Gastrocnemius medialis (tissue), 4 donors: ENCODE results near the gene RNASE3. TPM values are rescaled to one million over a fixed set of nuclear protein-coding genes. Genes with fewer than 3 reads are reported as not detected.
"Not testable (repeated sequence)": the region's sequence is repeated elsewhere in the genome, so short reads cannot be mapped to it uniquely, and the experiment has no call there.

Source experiments
- ATAC-seq, 2 donors: fragments of 150-250 bp; one replicate each; pipeline ENCODE4 v1.9.1; 2016
- DNase-seq, 2 donors: peaks; one replicate each; pipeline ENCODE4 v3.0.0-alpha.2; 2019
- H3K27ac ChIP-seq, 4 donors: fragments of 200-600 bp; sonication (generic); 1 replicate in 1 of 4; 2 replicates in 3 of 4; pipeline ENCODE4 v1.5.1; 2016 to 2018; ENCODE audit warnings: mild to moderate bottlenecking in 2 of 4, moderate library complexity in 1 of 4
- H3K27me3 ChIP-seq, 3 donors: fragments of 200-600 bp; sonication (generic) in 2 of 3; 1 replicate in 1 of 3; 2 replicates in 2 of 3; pipeline versions ENCODE4 v1.5.1 to v1.6.0; 2016 to 2019; ENCODE audit warnings: mild to moderate bottlenecking in 1 of 3, moderate library complexity in 1 of 3
- H3K36me3 ChIP-seq, 2 donors: fragments of 200-600 bp; sonication (generic) in 1 of 2; one replicate each; pipeline ENCODE4 v1.5.1; 2017 to 2018
- H3K4me1 ChIP-seq, 2 donors: fragments of 200-600 bp; sonication (generic) in 1 of 2; one replicate each; pipeline ENCODE4 v1.5.1; 2016 to 2017; ENCODE audit warnings: mild to moderate bottlenecking in 2 of 2
- H3K4me3 ChIP-seq, 4 donors: fragments of 200-600 bp; sonication (generic) in 3 of 4; 1 replicate in 1 of 4; 2 replicates in 3 of 4; pipeline ENCODE4 v1.5.1; 2016 to 2019; ENCODE audit warnings: mild to moderate bottlenecking in 2 of 4
- H3K9me3 ChIP-seq, 3 donors: fragments of 200-600 bp; sonication (generic) in 2 of 3; 1 replicate in 1 of 3; 2 replicates in 2 of 3; pipeline ENCODE4 v1.5.1; 2016 to 2019
- POLR2A ChIP-seq, 2 donors: fragments of 450-650 bp; IDR thresholded peaks; one replicate each; pipeline ENCODE4 v1.6.1; 2017; ENCODE audit warnings: antibody characterized with exemption in 2 of 2, mild to moderate bottlenecking in 2 of 2, moderate library complexity in 2 of 2
- in situ Hi-C, 4 donors: fragments of 200-750 bp; cut with MboI; loops; one replicate each; pipeline versions ENCODE4 v1.15.0 to v1.8.0; 2017; ENCODE audit warnings: low sequenced_read_pairs in 4 of 4
- intact Hi-C: fragments of 100-400 bp; cut with DNase I; formaldehyde crosslinking; loops from one replicate; pipeline ENCODE4 v1.15.1; 2023; ENCODE audit warnings: low total_unique reads
- total RNA-seq, 4 donors: library from RNA; depleted of rRNA; stranded (reverse); fragments of >200 nt; gene quantifications; one replicate each; pipeline versions ENCODE4 v1.1.0 to v1.2.3, GENCODE V29; 2016
- TF ChIP-seq, protein P1 (sequence below), 5 experiments: fragments of 450-650 bp in 3 of 5; fragments of 200-600 bp in 2 of 5; sonication (generic) in 2 of 5; IDR thresholded peaks in 4 of 5; conservative IDR thresholded peaks in 1 of 5; 1 replicate in 4 of 5; 2 replicates in 1 of 5; pipeline ENCODE4 v1.5.1; 2016 to 2019; ENCODE audit warnings: antibody characterized with exemption in 5 of 5, mild to moderate bottlenecking in 3 of 5, moderate library complexity in 3 of 5

The RNASE3 gene
- total RNA-seq, 4 donors from 2014 or later, result not detected

DNA sequence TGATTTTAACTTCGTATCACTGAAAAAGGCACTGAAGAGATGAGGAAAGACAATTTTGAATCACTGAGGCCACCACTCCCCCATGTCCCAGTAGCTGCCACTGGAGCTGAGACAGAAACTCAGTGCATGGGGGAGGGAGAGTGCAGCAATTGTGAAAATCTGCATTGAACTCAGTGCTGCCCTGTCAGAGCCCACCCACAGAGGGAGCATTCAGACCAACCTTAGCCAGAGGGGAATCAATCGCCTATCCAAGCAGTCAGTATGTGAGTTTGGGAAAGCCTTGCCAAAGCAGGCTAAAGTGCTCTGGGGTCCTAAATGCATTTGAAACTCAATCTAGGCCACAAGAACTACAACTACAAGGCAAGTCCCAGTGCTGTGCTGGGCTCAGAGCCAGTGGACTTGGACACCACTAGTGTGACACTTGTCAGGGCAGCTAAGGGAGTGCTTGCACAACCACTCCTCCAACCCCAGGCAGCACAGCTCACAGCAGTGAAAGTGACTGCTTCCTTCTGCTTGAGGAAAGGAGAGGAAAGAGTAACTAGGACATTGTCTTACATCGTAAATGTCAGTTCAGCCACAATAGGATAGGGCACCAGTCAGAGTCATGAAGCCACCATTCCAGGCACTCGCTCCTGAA lies 13.3 kb downstream of the RNASE3 start:
- peaks cover 0 to 1% (median 0%) of the 10 kb centered on the region in 3 donors for H3K27me3 ChIP-seq
- no peaks in the 10 kb centered on the region for H3K9me3 ChIP-seq
- ATAC-seq (no peak), DNase-seq (peak in 1 of 2 donors; percentile 10)
- TF ChIP-seq POLR2A (IDR thresholded peaks at IDR 0.05), result no peak
- TF ChIP-seq, protein P1, sequence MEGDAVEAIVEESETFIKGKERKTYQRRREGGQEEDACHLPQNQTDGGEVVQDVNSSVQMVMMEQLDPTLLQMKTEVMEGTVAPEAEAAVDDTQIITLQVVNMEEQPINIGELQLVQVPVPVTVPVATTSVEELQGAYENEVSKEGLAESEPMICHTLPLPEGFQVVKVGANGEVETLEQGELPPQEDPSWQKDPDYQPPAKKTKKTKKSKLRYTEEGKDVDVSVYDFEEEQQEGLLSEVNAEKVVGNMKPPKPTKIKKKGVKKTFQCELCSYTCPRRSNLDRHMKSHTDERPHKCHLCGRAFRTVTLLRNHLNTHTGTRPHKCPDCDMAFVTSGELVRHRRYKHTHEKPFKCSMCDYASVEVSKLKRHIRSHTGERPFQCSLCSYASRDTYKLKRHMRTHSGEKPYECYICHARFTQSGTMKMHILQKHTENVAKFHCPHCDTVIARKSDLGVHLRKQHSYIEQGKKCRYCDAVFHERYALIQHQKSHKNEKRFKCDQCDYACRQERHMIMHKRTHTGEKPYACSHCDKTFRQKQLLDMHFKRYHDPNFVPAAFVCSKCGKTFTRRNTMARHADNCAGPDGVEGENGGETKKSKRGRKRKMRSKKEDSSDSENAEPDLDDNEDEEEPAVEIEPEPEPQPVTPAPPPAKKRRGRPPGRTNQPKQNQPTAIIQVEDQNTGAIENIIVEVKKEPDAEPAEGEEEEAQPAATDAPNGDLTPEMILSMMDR (IDR thresholded peaks at IDR 0.05 in 4 of 5, conservative IDR thresholded peaks at IDR 0.05 in 1 of 5), result no peak
- no peaks in the 10 kb centered on the region for H3K4me1 ChIP-seq
- in situ Hi-C loops, result no loop called here
- no peaks in the 10 kb centered on the region for H3K36me3 ChIP-seq
- intact Hi-C loops, result no loop called here
- H3K27ac ChIP-seq, result no peak overlapping the region
- no peak overlapping the region for H3K4me3 ChIP-seq

DNA sequence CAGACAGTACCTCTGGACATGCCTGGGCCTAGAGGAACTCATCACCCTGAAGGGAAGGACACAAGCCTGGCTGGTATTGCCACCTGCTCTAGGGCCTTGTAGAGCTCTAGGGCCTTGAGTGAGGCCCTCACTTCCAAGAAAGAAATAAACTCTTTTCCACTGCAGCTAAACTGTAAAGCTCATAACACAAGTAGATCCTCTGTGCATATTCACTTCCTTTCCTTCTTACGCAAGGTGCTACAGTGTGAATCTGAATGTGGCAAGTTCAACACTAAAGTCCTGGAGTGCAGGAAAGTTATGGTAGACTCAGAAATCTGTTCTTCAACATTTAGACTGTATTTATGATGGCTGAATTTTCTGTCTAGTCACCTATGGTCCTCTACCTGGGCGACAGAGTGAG lies 14.5 kb downstream of the RNASE3 start:
- no peak for ATAC-seq
- Histone ChIP-seq H3K27me3 (no peaks in the 10 kb centered on the region), H3K4me1 (no peaks in the 10 kb centered on the region), H3K9me3 (no peaks in the 10 kb centered on the region), H3K27ac (no peak overlapping the region), H3K36me3 (no peaks in the 10 kb centered on the region), H3K4me3 (no peak overlapping the region)
- in situ Hi-C loops, result no loop called here
- intact Hi-C loops, result no loop called here
- TF ChIP-seq, protein P1 (IDR thresholded peaks at IDR 0.05 in 4 of 5, conservative IDR thresholded peaks at IDR 0.05 in 1 of 5), result no peak
- no peak for TF ChIP-seq POLR2A (IDR thresholded peaks at IDR 0.05)
- no peak for DNase-seq

DNA sequence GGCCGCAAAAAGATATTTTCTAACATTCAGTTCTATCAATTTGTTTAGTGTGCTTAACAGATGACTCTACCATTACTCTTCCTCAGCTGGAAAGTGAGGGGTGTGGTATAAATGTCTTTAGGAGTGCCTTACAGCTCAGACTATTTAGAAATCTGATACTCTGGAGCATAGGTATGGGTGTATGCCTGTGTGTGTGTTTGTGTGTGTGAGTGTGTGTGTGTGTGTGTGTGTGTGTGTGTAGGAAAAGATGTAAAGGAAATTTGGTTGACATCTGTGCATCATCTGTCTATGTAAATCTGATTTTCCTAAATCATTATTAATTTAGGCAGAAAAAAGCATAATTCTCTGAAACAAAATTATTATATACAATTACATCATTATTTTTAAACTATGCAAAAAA lies 16.0 kb downstream of the RNASE3 start:
- no peak for DNase-seq
- ATAC-seq, result no peak
- Histone ChIP-seq H3K36me3 (no peaks in the 10 kb centered on the region), H3K9me3 (no peaks in the 10 kb centered on the region), H3K4me3 (no peak overlapping the region), H3K4me1 (no peaks in the 10 kb centered on the region), H3K27ac (no peak overlapping the region), H3K27me3 (no peaks in the 10 kb centered on the region)
- intact Hi-C loops (no loop called here), in situ Hi-C loops (no loop called here)
- TF ChIP-seq, protein P1 (IDR thresholded peaks at IDR 0.05 in 4 of 5, conservative IDR thresholded peaks at IDR 0.05 in 1 of 5), result no peak
- no peak for TF ChIP-seq POLR2A (IDR thresholded peaks at IDR 0.05)

DNA sequence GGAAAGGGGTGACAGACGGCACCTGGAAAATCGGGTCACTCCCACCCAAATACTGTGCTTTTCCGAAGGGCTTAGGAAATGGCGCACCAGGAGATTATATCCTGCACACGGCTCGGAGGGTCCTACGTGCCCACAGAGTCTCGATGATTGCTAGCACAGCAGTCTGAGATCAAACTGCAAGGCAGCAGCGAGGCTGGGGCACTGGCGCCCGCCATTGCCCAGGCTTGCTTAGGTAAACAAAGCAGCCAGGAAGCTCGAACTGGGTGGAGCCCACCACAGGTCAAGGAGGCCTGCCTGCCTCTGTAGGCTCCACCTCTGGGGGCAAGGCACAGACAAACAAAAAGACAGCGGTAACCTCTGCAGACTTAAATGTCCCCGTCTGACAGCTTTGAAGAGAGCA lies 19.6 kb downstream of the RNASE3 start:
- intact Hi-C loops, result not testable (repeated sequence)

DNA sequence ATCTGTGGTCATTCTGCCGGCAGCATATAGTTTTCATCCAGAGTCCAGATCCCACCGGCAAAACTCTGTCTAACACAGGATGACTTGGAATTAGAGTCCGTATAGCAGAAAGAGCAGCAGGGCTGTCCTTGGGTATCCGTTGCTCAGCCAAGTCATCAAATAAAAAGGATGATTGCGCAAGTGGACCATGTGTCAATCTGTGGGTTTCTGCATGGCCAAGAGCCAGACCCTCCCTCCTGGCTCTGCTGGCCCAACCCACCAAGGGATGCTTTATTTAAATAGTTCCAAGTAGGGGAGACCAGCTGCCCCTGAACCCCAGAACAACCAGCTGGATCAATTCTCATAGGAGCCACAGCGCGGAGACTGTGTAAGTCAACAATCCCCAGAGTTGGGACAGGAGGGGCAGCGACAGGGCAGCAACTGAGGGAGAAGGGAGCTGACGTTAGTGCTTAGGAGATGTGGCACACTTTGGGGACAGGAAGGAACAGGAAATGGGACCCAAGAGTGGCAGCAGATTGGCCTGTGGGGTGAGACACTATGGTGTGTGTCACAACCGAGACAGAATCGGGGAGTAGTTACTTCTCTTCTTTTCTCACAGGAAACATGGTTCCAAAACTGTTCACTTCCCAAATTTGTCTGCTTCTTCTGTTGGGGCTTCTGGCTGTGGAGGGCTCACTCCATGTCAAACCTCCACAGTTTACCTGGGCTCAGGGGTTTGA lies 28.0 kb downstream of the RNASE3 start:
- H3K9me3 ChIP-seq, intact Hi-C loops, H3K27me3 ChIP-seq, H3K4me3 ChIP-seq, in situ Hi-C loops, H3K27ac ChIP-seq, H3K4me1 ChIP-seq, ATAC-seq, H3K36me3 ChIP-seq, DNase-seq: not testable (repeated sequence)

More for the DNA sequence above, 19.6 kb downstream of the RNASE3 start:
- in situ Hi-C loops, H3K36me3 ChIP-seq, H3K9me3 ChIP-seq, ATAC-seq, H3K27ac ChIP-seq, H3K27me3 ChIP-seq, DNase-seq, H3K4me1 ChIP-seq, H3K4me3 ChIP-seq: not testable (repeated sequence)

DNA sequence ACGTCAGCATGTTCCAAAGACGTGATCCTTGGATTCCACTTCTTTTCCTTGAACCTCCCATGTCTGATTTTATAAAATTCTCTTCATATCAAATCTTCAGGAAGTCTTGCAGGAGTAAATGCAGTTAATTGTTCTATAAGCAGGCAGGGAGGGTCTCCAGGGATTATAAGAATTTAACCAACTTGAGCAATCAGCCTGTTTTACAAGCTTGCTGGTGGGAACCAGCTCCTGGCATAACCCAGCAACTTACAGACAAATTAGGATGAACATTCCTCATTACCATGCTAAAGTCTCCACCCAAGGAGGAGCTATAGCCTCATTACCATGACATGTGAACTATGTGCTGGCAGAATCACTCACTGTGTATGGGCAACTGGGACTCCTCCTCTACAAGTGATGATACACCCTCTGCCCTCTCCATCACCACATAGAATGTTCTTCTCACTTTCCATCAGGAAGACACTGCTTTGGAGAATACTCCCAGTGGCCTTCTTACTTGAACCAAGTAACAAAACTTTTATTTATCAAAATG lies 32.6 kb downstream of the RNASE3 start:
- H3K27ac ChIP-seq, H3K9me3 ChIP-seq, ATAC-seq, intact Hi-C loops, DNase-seq, H3K4me3 ChIP-seq, H3K4me1 ChIP-seq, H3K36me3 ChIP-seq, in situ Hi-C loops, H3K27me3 ChIP-seq: not testable (repeated sequence)
